ENCODE data around the gene MRPS27. TPM values are rescaled to one million over a fixed set of nuclear protein-coding genes. Genes with fewer than 3 reads are reported as not detected.
"Not testable (repeated sequence)": the region's sequence is repeated elsewhere in the genome, so short reads cannot be mapped to it uniquely, and the experiment has no call there.

The MRPS27 gene
- total RNA-seq, 1 donor from 2014 or later: 39.5 TPM

- ATAC-seq (no peak), DNase-seq (ENCODE audit: low spot score) (no peak)
- intact Hi-C loops (cut with DNase I): no loop called here
Measured at GRCh38 chr5:72191404-72191803, 128.6 kb downstream of the MRPS27 start.

- DNase-seq (ENCODE audit: low spot score): no peak
- peak; percentile 80 for ATAC-seq
- intact Hi-C loops (cut with DNase I): no loop called here
Measured at GRCh38 chr5:72189146-72189545, 130.9 kb downstream of the MRPS27 start.

GRCh38 chr5:72188166-72188565 lies 131.9 kb downstream of the MRPS27 start:
- no peak for DNase-seq (ENCODE audit: low spot score)
- no peak for ATAC-seq

GRCh38 chr5:72187388-72188075 lies 132.5 kb downstream of the MRPS27 start:
- DNase-seq (ENCODE audit: low spot score) (no peak), ATAC-seq (peak; percentile 16)
- intact Hi-C loops (cut with DNase I): no loop called here

More at GRCh38 chr5:72188166-72188565, 131.9 kb downstream of the MRPS27 start:
- intact Hi-C loops (cut with DNase I): no loop called here

- ATAC-seq: peak; percentile 84
- intact Hi-C loops (cut with DNase I): no loop called here
- no peak for DNase-seq (ENCODE audit: low spot score)
Measured at GRCh38 chr5:72185496-72186329, 134.3 kb downstream of the MRPS27 start.

- DNase-seq (ENCODE audit: low spot score): no peak
- intact Hi-C loops (cut with DNase I): no loop called here
- no peak for ATAC-seq
Measured at GRCh38 chr5:72184408-72184807, 135.6 kb downstream of the MRPS27 start.

- no peak for ATAC-seq
- DNase-seq (ENCODE audit: low spot score): no peak
- intact Hi-C loops (cut with DNase I): no loop called here
Measured at GRCh38 chr5:72183101-72183520, 136.9 kb downstream of the MRPS27 start.

- intact Hi-C loops (cut with DNase I): no loop called here
- DNase-seq (ENCODE audit: low spot score): no peak
- ATAC-seq: no peak
Measured at GRCh38 chr5:72182686-72183085, 137.4 kb downstream of the MRPS27 start.

- no peak for DNase-seq (ENCODE audit: low spot score)
- ATAC-seq: no peak
- intact Hi-C loops (cut with DNase I): no loop called here
Measured at GRCh38 chr5:72180925-72181324, 139.1 kb downstream of the MRPS27 start.

GRCh38 chr5:72179816-72180440 lies 140.1 kb downstream of the MRPS27 start:
- no peak for DNase-seq (ENCODE audit: low spot score)
- ATAC-seq: peak; percentile 41
- intact Hi-C loops (cut with DNase I): no loop called here

- intact Hi-C loops (cut with DNase I): no loop called here
- DNase-seq (ENCODE audit: low spot score): peak; percentile 88
- ATAC-seq: peak; percentile 91
Measured at GRCh38 chr5:72179028-72179815, 140.8 kb downstream of the MRPS27 start.

- intact Hi-C loops (cut with DNase I): no loop called here
- no peak for DNase-seq (ENCODE audit: low spot score)
- no peak for ATAC-seq
Measured at GRCh38 chr5:72177538-72177937, 142.5 kb downstream of the MRPS27 start.

GRCh38 chr5:72172786-72173185 lies 147.3 kb downstream of the MRPS27 start:
- DNase-seq (ENCODE audit: low spot score) (no peak), ATAC-seq (no peak)
- intact Hi-C loops (cut with DNase I): no loop called here

GRCh38 chr5:72171667-72172066 lies 148.4 kb downstream of the MRPS27 start:
- ATAC-seq: no peak
- no peak for DNase-seq (ENCODE audit: low spot score)
- intact Hi-C loops (cut with DNase I): no loop called here

GRCh38 chr5:72171181-72171580 lies 148.9 kb downstream of the MRPS27 start:
- intact Hi-C loops (cut with DNase I); DNase-seq (ENCODE audit: low spot score); ATAC-seq: not testable (repeated sequence)

GRCh38 chr5:72170101-72170500 lies 149.9 kb downstream of the MRPS27 start:
- intact Hi-C loops (cut with DNase I): no loop called here
- ATAC-seq: no peak
- no peak for DNase-seq (ENCODE audit: low spot score)

Data from sciatic nerve (tissue), 2 donors.